Measurements from ENCODE around the gene PPP1R15A.
A peak's percentile ranks its signal among the peaks of the same experiment; 100 is the strongest.
"Not testable (repeated sequence)": the region's sequence is repeated elsewhere in the genome, so short reads cannot be mapped to it uniquely, and the experiment has no call there.

The PPP1R15A gene

DNA sequence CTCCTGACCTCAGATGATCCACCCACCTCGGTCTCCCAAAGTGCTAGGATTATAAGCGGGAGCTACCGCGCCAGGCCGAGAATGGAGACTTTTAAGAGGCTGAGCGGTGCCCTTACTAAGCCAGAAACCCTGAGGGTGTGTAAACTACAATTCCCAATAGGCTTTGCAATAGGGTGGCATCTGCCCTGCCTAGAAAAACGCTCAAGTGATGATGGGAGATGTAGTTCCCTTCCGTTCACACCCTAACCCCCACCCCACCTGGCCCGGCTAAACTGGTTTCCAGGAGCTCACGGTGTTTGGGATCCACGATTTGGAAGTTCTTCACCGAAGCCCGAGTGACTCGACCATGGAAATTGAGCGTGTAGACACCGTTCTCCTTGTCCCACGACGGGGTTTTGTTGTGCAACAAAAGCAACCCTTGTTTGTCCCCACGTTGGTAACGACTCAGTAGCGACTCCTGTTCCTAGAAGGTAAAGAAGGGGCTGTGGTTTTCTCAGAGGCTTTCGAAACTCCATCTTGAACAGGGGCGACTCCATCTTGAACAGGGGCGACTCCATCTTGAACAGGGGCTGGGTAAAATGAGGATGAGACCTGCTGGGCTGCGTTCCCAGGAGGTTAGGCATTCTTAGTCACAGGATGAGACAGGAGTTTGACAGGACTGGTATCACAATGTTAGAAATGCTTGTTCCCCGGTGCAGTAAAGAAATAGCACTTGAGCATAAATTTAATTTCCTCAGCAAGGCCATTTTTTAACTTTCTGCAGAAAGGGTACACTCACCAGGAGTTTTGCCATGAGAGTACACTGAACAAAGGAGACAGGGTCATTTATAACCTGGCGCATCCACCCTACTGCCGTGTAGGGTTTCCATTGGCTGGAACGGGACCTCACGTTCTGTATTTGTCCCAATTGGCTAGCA lies 9.8 kb downstream of the PPP1R15A start:
- peak in 1 of 5 experiments; percentile 41 for DNase-seq

DNA sequence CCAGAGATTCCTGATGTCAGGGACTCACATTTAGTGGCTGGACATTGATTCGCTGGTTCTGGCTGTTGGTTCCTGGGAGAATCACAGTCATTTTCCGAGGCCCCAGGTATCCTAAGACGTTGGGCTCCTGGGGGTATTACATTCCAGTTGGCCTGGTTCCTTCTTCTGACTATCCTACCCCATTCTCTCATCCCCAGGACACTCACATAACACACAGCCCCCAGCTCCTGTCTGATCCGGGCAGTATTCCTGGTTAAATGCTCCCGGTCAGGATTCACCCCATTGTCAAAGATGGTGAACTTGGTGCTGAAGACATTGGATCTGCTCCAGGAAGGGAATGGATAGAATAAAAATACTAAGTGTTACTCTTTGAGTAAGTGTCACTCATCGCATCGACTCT lies 11.5 kb downstream of the PPP1R15A start:
- no peak for DNase-seq

DNA sequence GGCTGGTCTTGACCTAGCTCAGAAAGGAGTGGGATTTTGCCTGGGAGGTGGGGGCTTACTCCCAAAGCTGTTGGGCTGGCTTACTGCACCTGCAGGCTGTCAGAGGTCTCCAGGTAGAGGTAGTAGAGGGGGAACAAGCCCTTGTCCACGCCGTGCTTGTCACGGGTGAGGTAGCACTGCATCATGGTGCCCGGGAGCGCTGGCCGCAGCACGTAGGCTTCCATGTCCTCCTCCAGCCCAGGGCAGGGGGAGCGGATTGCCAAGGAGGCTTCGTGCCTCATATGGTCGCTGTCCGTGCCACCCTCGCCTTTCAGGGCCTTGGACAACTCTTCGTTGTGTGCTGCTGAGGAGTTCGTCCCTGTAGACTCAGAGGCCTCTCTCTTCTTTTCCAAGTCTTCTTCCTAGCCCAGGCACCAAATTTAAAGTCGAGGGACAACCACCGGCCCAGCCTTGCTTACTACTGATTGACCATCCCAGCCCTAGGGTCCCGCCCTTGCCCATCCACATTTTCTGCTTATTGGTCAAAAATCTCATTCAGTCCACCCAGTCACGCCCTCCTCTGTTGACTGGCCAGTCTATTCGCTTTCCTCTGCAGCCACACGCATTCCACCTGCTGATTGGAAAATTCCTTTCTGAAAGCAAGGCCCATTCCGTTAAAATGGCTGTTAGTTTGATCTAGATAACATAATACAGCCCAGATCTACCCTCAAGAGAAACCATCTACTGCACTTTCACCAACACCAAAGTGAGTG lies 15.8 kb downstream of the PPP1R15A start:
- no peak for DNase-seq

DNA sequence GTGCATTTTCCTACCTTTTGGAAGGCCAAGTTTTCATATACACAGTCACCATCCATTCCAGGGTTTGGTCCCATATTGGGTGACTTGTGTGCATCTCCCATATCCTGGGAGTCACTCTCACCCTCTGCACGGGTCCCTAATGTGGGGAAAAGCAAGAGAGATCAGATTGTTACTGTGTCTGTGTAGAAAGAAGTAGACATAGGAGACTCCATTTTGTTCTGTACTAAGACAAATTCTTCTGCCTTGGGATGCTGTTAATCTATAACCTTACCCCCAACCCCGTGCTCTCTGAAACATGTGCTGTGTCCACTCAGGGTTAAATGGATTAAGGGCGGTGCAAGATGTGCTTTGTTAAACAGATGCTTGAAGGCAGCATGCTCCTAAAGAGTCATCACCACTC lies 17.3 kb downstream of the PPP1R15A start:
- not testable (repeated sequence) for DNase-seq

DNA sequence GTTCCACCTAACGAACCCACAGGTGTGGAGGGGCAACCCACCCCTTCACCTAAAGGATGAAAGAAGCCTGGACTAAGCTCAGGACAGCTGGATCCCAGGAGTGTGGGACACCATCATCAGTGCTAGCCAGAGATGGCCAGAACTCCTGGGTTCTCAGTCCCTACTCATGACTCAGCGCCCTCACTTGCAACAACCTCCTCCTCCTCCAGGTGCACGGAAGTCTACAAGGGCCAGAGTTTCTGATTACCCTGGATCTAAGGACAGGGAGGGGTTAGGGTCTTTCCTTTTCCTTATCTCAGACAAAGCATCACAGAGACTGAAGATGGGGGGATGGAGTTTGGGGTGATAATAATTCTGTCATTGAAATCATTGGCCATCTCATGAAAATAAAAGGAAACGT lies 18.3 kb downstream of the PPP1R15A start:
- DNase-seq, result no peak

DNA sequence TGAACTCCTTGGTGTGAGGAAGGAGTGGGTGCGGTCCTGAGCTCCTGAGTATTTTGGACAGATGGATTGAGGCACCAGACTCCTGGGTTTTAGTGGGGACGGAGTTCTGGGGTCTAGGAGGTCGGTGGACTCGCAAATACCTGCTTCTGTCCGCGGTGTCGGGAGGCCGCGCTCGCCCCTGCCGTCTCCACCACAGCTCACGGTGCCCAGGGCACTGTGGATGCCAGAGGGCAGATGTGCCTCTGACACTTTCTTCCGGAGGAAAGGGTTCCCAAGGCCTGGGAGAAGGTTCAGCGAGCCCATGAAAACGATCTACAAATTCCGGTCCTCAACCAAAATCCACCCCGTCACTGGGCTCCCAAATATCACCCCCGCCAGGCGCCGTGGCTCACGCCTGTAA lies 23.0 kb downstream of the PPP1R15A start:
- DNase-seq, result no peak

DNA sequence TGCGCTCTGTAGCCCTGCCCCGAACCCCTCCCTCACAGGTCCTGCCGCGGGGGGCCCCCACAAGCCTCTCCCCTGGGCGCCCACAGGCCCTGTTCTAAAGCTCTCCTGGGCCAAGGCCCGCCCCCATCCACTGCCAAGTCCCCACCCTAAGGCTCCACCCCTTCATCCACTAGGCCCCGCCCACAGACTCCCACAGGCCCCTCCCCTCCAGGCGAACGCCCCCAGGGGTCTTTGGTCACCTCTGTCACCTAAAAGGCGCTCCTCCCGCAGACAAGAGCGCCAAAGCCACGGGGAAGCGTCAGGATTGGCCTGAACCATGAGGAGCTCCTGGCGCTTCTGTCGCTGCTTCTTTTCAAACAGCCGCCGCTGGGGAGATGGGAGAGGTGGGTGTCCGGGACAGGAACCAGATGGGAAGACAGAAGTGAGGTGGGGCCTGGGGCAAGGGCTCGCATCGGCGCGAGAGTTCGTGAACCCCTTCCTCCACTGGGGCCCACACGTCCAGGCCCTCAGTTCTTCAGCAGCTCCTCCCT lies 24.0 kb downstream of the PPP1R15A start:
- peak in 1 of 5 experiments; percentile 57 for DNase-seq

- DNase-seq, result no peak
These were observed 25.0 kb downstream of the PPP1R15A start for GRCh38 chr19:48897181-48897580.

DNA sequence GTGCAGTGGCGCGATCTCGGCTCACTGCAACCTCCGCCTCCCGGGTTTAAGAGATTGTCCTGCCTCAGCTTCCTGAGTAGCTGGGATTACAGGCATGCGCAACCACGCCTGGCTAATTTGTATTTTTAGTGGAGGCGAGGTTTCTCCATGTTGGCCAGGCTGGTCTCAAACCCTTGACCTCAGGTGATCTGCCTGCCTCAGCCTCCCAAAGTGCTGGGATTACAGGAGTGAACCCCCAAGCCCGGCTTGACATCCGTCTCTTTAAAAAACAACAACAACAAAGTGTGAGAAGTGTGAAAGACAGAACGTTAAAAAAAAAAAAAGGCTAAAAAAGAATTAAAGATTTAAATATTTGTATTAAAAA lies 27.1 kb downstream of the PPP1R15A start:
- not testable (repeated sequence) for DNase-seq

DNA sequence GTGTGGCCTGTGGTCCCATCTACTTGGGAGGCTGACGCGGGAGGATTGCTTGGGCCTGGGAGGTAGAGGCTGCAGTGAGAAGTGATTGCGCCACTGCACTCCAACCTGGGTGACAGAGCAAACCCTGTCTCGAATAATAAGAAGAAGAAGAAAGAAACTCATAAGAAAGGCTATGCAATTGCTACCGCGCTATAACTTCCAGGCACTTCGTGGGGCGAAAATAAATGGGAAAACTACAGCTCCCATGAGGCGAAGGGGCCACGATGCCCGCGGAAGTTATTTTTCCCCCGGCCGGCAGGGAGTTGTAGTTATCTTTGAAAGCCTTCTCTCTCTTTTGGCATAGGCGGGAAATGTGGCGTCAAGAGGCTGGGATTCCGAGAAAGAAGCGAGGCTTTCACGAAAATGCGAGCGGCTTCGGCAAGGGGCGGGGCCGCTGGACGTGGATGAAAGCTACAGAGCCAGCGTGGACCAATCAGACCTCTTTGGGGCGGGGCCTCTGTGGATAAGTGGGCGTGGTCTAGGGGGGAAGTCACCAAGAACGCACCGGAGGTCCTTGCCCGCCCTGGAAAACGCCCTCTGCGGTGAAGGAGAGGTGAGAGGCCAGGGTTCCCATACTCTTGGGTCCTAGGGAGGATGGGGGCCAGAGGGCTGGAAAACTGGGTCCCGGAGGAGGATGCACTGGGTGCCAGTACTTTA lies 27.7 kb downstream of the PPP1R15A start, which contains the start of gene NUCB1:
Gene NUCB1, plus strand, starts transcription at position 532 of the 696 bp plus-strand sequence. CDS start 485 bp downstream, outside the sequence.
- peak; percentile 96 to 99 (median 98) for DNase-seq

- DNase-seq, result peak in 1 of 5 experiments; percentile 73
These were observed 28.5 kb downstream of the PPP1R15A start for GRCh38 chr19:48900477-48901406.

DNA sequence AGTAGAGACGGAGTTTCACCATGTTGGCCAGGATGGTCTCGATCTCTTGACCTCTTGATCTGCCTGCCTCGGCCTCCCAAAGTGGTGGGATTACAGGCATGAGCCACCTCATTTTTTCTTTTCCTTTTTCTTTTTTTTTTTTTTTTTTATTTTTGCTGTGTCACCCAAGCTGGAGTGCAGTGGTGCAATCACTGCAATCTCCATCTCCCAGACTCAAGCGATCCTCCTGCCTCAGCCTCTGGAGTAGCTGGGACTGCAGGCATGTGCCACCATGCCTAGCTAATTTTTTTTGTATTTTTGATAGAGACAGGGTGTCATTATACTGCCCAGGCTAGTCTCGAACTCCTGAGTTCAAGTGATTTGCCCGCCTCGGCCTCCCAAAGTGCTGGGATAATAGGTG lies 30.1 kb downstream of the PPP1R15A start:
- DNase-seq, result not testable (repeated sequence)

DNA sequence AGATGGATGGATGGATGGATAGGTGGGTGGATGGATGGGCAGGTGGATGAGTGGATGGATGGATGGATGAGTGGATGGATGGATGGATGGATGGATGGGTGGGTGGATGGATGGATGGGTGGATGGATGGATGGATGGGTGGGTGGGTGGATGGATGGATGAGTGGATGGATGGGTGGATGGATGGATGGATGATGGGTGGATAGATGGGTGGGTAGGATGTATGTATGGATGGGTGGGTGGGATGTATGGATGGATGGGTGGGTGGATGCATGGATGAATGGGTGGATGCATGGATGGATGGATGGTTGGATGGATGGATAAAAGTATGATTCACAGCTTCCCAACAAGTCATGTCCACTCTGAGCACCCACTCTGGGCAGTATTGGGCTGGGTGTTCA lies 31.6 kb downstream of the PPP1R15A start:
- not testable (repeated sequence) for DNase-seq

GRCh38 chr19:48905664-48906063 lies 33.4 kb downstream of the PPP1R15A start:
- DNase-seq, result no peak

DNA sequence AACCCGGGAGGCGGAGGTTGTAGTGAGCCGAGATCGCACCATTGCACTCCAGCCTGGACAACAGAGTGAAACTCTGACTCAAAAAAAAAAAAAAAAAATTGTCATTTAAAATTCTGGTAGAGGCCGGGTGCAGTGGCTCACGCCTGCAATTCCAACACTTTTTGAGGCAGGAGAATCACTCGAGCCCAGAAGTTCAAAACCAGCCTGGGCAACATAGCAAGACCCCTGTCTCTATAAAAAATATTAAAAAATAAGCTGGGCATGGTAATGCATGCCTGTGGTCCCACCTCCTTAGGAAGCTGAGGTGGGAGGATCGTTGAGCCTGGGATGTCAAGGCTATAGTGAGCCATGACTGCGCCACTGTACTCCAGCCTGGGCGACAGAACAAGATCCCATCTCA lies 34.1 kb downstream of the PPP1R15A start:
- no peak for DNase-seq

DNA sequence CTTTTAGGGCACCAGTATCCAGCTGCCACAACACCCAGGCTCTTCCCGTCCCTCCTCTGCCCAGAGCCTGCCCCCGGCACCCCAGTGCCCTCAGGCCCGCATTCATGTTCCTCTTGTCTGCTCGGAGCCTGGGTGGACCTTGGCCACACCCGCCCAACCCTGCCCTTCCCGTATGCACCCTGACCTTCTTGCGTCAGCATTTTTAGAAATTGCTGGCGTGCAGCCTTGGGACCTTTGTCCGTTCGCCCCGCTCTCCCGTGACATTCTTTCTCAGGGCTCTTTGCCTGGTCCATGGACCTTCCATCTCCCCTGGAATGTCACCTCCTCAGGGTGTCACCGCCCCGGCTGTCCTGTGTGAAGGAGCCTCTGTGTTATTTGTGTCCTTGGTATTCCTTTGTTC lies 35.5 kb downstream of the PPP1R15A start:
- DNase-seq, result no peak

DNA sequence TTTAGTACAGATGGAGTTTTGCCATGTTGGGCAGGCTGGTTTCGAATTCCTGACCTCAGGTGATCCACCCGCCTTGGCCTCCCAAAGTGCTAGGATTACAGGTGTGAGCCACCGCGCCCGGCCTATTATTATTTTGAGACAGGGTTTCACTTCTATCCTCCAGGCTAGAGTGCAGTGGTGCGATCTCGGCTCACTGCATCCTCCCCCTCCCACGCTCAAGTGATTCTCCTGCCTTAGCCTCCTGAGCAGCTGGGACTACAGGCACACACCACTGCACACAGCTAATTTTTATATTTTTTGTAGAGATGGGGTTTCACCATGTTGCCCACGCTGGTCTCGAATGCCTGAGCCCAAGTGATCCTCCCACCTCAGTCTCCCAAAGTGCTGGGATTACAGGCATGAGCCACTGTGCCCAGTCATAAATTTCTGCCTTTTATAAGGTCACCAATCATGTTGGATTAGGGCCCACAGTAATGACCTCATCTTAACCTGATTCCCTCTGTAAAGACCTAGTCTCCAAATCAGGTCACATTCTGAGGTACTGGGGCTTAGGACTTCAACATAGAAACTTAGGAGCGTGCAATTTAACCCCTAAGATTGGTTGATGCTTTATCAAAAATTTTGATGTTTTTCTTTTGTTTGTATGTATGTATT lies 37.3 kb downstream of the PPP1R15A start:
- DNase-seq, result not testable (repeated sequence)

DNA sequence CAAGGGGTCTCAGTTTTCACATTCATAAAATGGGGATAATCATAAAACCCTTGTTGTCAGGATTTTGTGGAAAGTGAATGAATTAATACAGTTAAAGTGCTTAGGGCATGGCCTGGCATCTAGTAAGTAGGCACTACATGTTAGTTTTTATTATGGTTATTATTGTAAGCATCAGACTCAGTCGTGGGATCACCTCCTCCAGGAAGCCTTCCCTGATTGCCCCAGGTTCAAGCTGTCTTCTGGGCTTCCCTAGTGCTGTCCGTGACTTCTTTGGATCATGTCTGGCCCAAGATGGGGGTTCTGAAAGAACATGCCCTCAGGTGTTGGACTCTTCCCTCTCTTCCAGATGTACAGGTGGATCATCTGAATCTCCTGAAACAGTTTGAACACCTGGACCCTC lies 38.6 kb downstream of the PPP1R15A start:
- DNase-seq, result no peak

- DNase-seq, result peak in 1 of 5 experiments; percentile 41
These were observed 41.1 kb downstream of the PPP1R15A start for GRCh38 chr19:48913114-48913889.

DNA sequence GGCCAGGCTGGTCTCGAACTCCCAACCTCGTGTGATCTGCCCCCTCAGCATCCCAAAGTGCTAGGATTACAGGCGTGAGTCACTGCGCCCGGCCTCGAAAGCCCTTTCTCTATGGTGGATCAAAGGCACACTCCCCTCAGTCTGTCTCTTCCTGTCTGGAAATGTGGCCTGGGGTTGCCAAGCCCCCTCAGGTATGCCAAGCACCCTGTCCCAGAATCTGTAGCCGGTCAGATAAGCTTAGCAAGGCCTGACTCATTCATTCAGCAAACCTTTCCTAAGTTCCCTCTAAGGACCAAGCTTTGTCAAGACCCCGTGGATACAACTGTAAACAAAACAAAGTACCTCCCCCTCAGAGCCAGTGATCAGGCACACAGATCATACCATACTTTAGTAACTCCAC lies 42.0 kb downstream of the PPP1R15A start:
- no peak for DNase-seq
